ENCODE measurements around the gene LRCH2. TPM values are rescaled to one million over a fixed set of nuclear protein-coding genes. Genes with fewer than 3 reads are reported as not detected.

Gene LRCH2
- total and polyA plus RNA-seq, 2 donors from 2014 or later = 0.86 to 2.4 TPM

DNA sequence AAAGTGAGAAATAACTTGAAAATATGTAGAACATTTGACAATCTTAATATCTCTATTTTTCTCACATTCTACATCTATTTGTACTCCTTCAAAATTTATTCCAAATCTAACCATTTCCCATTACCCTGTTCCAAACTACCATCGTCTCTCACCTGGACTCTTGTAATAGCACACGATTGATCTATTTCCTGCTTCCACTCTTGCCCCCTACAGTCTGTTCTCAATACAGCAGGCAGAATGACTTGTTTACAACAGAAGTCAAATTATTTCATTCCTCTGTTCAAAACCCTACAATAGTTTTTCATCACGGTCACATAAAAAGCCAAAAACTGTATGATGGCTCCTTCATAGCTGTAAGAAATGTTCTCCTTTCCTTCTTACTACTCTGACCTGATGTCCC is 34.5 kb upstream of the LRCH2 start:
- no peaks in the 10 kb centered on the region for H3K4me1 ChIP-seq (ENCODE audit: control insufficient read depth in 2 of 3, insufficient read depth in 2 of 3, low read depth in 1 of 3, low read length in 3 of 3)
- H3K9me3 ChIP-seq (ENCODE audit: control insufficient read depth in 2 of 3, insufficient read depth in 1 of 3, low read length in 3 of 3) = no peaks in the 10 kb centered on the region
- DNase-seq (no peak), FAIRE-seq (peak; percentile 8)
- no peak overlapping the region for H3K4me3 ChIP-seq (ENCODE audit: low read length in 3 of 3)
- TF ChIP-seq, protein P1, sequence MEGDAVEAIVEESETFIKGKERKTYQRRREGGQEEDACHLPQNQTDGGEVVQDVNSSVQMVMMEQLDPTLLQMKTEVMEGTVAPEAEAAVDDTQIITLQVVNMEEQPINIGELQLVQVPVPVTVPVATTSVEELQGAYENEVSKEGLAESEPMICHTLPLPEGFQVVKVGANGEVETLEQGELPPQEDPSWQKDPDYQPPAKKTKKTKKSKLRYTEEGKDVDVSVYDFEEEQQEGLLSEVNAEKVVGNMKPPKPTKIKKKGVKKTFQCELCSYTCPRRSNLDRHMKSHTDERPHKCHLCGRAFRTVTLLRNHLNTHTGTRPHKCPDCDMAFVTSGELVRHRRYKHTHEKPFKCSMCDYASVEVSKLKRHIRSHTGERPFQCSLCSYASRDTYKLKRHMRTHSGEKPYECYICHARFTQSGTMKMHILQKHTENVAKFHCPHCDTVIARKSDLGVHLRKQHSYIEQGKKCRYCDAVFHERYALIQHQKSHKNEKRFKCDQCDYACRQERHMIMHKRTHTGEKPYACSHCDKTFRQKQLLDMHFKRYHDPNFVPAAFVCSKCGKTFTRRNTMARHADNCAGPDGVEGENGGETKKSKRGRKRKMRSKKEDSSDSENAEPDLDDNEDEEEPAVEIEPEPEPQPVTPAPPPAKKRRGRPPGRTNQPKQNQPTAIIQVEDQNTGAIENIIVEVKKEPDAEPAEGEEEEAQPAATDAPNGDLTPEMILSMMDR (IDR thresholded peaks at IDR 0.05; ENCODE audit: borderline replicate concordance, extremely low read depth, insufficient read depth) = no peak
- intact Hi-C loops (cut with DNase I) = no loop called here
- H3K9ac ChIP-seq (ENCODE audit: low read length in 3 of 3) = no peak overlapping the region
- H3K27me3 ChIP-seq (ENCODE audit: control insufficient read depth, insufficient read depth, low read length) = peaks cover 4% of the 10 kb centered on the region
- H3K36me3 ChIP-seq (ENCODE audit: control insufficient read depth in 2 of 3, insufficient read depth in 3 of 3, low read length in 3 of 3) = no peaks in the 10 kb centered on the region
- no peak overlapping the region for H3K27ac ChIP-seq (ENCODE audit: low read depth in 2 of 2, low read length in 2 of 2)

- peaks cover 7% of the 10 kb centered on the region for H3K27me3 ChIP-seq (ENCODE audit: control insufficient read depth, insufficient read depth, low read length)
- H3K9ac ChIP-seq (ENCODE audit: low read length in 3 of 3) = no peak overlapping the region
Measured at GRCh38 chrX:115266300-115266699, 32.4 kb upstream of the LRCH2 start.

GRCh38 chrX:115264009-115264408 is 30.1 kb upstream of the LRCH2 start:
- DNase-seq (no peak), FAIRE-seq (no peak)
- H3K36me3 ChIP-seq (ENCODE audit: control insufficient read depth in 2 of 3, insufficient read depth in 3 of 3, low read length in 3 of 3) = no peaks in the 10 kb centered on the region
- H3K4me1 ChIP-seq (ENCODE audit: control insufficient read depth in 2 of 3, insufficient read depth in 2 of 3, low read depth in 1 of 3, low read length in 3 of 3) = no peaks in the 10 kb centered on the region
- H3K27me3 ChIP-seq (ENCODE audit: control insufficient read depth, insufficient read depth, low read length) = peaks cover 3% of the 10 kb centered on the region
- no peak overlapping the region for H3K27ac ChIP-seq (ENCODE audit: low read depth in 2 of 2, low read length in 2 of 2)
- intact Hi-C loops (cut with DNase I) = no loop called here
- H3K4me3 ChIP-seq (ENCODE audit: low read length in 3 of 3) = no peak overlapping the region
- TF ChIP-seq, protein P1 (IDR thresholded peaks at IDR 0.05; ENCODE audit: borderline replicate concordance, extremely low read depth, insufficient read depth) = no peak
- H3K9ac ChIP-seq (ENCODE audit: low read length in 3 of 3) = no peak overlapping the region
- H3K9me3 ChIP-seq (ENCODE audit: control insufficient read depth in 2 of 3, insufficient read depth in 1 of 3, low read length in 3 of 3) = no peaks in the 10 kb centered on the region

More at GRCh38 chrX:115266300-115266699, 32.4 kb upstream of the LRCH2 start:
- intact Hi-C loops (cut with DNase I) = no loop called here
- no peak for DNase-seq
- no peak overlapping the region for H3K4me3 ChIP-seq (ENCODE audit: low read length in 3 of 3)
- no peak overlapping the region for H3K27ac ChIP-seq (ENCODE audit: low read depth in 2 of 2, low read length in 2 of 2)
- TF ChIP-seq, protein P1 (IDR thresholded peaks at IDR 0.05; ENCODE audit: borderline replicate concordance, extremely low read depth, insufficient read depth) = no peak
- H3K36me3 ChIP-seq (ENCODE audit: control insufficient read depth in 2 of 3, insufficient read depth in 3 of 3, low read length in 3 of 3) = no peaks in the 10 kb centered on the region
- H3K4me1 ChIP-seq (ENCODE audit: control insufficient read depth in 2 of 3, insufficient read depth in 2 of 3, low read depth in 1 of 3, low read length in 3 of 3) = no peaks in the 10 kb centered on the region
- no peak for FAIRE-seq
- no peaks in the 10 kb centered on the region for H3K9me3 ChIP-seq (ENCODE audit: control insufficient read depth in 2 of 3, insufficient read depth in 1 of 3, low read length in 3 of 3)

DNA sequence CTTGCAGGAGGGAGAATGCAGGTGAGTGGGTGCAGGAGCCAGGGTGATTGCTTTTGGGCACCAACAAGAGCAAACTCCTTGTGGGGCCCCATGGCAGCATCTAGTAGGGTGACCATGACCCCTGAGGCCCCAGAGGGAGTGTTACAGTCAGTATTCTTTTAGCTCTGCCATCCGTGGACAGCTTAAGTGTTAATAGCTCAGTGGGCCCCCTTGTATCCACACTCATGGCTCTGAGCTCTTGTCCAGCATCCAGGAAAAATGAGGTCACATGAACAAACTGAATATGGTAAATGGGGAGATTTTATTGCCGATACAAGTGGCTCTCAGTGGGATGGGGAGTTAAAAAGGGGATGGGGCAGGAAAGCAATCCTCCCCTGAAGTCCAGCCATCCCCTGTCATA is 27.3 kb upstream of the LRCH2 start:
- no peaks in the 10 kb centered on the region for H3K9me3 ChIP-seq (ENCODE audit: control insufficient read depth in 2 of 3, insufficient read depth in 1 of 3, low read length in 3 of 3)
- intact Hi-C loops (cut with DNase I) = no loop called here
- peaks cover 8% of the 10 kb centered on the region for H3K27me3 ChIP-seq (ENCODE audit: control insufficient read depth, insufficient read depth, low read length)
- TF ChIP-seq, protein P1 (IDR thresholded peaks at IDR 0.05; ENCODE audit: borderline replicate concordance, extremely low read depth, insufficient read depth) = no peak
- DNase-seq = peak in 1 of 5 donors; percentile 40
- H3K36me3 ChIP-seq (ENCODE audit: control insufficient read depth in 2 of 3, insufficient read depth in 3 of 3, low read length in 3 of 3) = no peaks in the 10 kb centered on the region
- H3K4me1 ChIP-seq (ENCODE audit: control insufficient read depth in 2 of 3, insufficient read depth in 2 of 3, low read depth in 1 of 3, low read length in 3 of 3) = no peaks in the 10 kb centered on the region
- H3K9ac ChIP-seq (ENCODE audit: low read length in 3 of 3) = no peak overlapping the region
- no peak for FAIRE-seq
- no peak overlapping the region for H3K4me3 ChIP-seq (ENCODE audit: low read length in 3 of 3)
- H3K27ac ChIP-seq (ENCODE audit: low read depth in 2 of 2, low read length in 2 of 2) = no peak overlapping the region
